Cardiac septum (tissue), 1 donor: ENCODE measurements around the gene ZAP70. TPM values are rescaled to one million over a fixed set of nuclear protein-coding genes. Genes with fewer than 3 reads are reported as not detected.

Source experiments
- DNase-seq: peaks from one replicate; pipeline ENCODE4 v3.0.0-alpha.2; 2020; ENCODE audit warnings: low spot score
- intact Hi-C: fragments of 100-400 bp; cut with DNase I; formaldehyde crosslinking; loops from one replicate; pipeline ENCODE4 v1.14.0; 2022
- total RNA-seq: library from RNA; stranded (reverse); fragmentation: NEBNext Ultra II Directional; extraction: Animal tissue kit (Norgen Biotek cat#: 25700); gene quantifications from one replicate; pipeline ENCODE4 v1.2.1, GENCODE V29; 2021
- donor health status: DM: no; HTN: no; CAD: no.

ZAP70 gene
- total RNA-seq, 1 donor from 2014 or later, result 1.2 TPM

DNA sequence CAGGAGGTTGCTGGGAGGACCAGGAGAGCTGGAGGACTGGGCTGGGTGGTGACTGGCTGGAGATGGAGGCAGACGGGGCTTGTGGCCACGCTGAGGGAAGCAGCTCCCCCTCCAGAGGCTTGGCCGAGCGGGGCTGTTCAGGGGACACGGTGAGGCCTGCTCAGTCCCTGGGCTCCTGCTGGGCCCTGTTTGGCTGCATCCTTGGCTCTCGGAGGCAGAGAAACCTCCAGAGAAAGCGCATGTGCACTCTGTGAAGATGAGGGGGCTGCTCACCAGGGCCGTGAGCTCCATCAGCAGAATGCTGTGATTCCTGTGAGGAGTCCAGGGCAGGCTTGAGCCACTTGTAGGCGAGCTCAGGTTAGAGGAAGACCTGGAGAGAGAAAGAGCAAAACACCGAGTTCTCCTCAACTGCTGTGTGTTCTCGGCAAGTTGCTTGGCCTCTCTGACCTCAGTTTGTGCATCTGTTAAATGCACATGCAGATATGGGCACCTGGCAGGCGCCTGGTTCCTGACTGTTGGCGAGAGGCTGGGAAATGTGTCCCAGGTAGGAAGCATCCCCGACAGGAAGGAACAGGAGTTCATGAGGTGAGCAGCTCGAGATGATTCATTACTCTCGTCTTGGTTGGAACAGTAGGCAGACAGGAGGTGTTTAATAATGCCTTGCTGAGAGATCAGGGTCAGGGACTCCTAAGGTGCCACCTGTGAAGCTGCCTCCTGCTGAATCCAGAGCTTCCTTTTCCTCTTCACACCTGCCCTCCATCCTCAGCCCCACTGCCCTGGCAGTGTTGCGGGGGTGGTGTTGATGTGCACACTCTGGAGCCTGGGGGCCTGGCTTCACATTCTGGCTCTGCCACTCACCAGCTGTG, 941 bp downstream of the ZAP70 start:
- peak; percentile 58 for DNase-seq
- intact Hi-C loops, result no loop called here

DNA sequence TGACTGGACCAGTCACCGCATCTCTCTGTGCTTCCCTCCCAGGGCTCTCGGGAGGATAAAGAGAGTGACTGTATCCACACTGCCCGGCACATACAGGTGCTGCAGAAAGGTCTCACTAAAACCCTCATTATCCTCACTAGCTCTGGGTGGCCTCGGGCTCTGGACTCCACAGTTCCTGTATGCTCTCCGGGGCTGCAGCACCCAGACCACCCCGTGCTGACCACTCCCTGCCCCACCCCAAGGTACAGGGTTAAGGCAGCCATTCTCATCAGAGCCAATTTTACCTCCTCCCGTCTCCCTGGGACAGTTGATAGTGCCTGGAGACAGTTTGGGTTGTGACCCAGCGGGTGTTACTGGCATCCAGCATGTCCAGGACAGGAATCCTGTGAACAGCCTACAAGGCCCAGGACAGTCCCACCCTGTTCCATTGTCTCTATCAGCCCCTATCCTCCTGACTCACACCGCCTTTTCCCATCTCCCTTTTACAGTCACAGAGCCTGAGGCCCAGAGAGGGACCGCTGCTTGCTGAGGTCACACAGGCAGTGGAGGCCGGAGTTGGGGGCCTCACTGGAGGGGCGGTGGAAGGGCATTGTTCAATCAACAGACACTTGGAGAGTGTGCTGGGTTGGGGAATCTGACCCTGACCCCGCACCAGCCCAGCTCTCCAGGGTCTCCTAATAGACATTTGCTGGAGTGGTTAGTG, 1.7 kb downstream of the ZAP70 start:
- intact Hi-C loops, result no loop called here
- peak; percentile 56 for DNase-seq

DNA sequence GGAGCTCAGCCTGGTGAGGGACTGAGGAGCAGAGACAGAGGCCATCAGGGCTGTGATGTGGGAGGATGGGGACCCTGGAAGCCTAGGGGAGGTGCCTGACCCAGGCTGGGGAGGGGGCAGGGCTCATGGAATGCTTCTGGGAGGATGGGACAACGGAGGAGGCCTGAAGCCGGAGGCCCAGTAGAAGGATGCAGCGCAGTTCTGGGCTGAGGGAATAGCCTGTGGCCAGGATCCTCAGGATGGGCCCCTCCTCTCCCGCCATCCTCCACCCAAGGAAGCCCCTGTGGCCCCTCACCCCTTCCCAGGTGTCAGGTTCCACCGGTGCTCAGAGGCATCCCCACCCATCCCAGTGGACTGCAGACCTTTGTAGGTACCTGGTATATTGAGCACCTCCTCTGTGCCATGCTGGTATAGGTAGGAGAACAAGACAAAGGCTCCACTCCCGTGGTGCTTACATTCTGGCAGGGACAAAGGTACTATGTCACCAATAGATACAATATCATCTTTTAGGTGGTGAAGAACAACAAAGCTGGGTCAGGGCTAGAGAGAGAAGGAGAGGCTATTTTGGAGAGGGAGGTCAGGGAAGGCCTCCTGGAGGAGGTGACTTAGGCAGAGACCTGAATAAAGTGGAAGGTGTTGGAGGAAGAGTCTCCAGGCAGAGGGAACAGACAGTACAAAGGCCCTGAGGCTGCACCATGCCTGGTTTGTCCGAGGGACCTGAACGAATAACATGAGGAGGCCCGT, 2.7 kb downstream of the ZAP70 start:
- intact Hi-C loops, result no loop called here

DNA sequence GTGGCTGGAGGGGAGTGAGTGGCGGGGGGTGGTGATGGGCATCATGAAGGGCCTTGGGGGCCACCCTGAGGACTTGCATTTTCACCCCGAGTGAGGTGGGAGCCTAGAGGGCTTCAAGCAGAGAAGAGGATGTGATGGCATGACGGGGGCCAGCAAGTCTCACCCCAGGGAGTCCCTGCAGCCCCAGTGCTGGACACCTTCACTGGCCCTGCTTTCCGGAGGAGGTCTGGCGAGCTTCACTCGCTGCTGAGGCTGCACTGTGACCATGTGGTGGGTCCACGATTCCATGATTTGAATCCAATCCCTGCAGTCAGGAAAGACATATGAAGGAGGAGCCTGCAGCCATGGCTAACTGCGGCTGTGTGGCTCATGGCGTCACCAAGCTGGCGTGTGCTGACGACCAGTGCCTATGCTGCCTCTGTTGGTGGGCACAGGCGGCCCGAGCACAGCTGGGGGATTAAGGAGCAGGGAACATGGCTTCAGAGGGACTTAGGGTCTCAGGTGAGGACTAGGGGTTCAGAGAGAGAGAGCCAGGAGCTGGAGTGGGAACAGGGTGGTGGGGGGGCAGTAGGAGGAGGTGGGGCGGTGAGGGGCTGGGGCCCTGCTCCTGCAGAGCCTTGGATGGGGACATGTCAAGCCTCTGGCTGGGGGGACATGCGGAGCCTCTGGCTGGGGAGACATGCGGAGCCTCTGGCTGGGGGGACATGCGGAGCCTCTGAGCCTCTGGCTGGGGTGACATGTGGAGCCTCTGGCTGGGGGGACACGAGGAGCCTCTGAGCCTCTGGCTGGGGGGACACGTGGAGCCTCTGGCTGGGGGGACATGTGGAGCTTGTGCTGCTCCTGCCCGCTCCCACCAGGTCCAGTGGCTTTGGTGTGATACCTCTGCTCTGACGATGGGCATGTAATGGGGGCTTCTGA, 3.6 kb downstream of the ZAP70 start:
- intact Hi-C loops, result no loop called here
- DNase-seq, result peak; percentile 54

More for the DNA sequence above, 2.7 kb downstream of the ZAP70 start:
- peak; percentile 66 for DNase-seq

DNA sequence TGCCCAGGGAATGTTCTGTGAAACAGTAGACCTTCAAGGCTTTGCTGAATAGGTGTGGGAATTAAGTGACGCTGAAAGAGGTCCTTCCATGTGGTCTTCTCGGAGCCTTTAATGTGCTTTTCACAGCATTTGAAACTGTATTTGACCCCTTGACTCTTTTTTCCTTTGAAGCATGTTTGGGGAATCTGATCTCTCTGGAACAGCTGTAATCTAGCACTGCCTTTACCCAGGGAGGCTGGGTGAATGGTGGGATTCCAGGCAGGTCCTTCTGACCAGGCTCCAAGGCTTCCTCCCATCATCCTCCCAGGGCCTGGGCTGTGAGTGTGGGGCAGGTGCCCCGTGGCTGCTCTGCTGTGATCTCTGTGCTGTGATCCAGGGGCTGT, 4.2 kb downstream of the ZAP70 start:
- intact Hi-C loops, result no loop called here
- DNase-seq, result no peak

DNA sequence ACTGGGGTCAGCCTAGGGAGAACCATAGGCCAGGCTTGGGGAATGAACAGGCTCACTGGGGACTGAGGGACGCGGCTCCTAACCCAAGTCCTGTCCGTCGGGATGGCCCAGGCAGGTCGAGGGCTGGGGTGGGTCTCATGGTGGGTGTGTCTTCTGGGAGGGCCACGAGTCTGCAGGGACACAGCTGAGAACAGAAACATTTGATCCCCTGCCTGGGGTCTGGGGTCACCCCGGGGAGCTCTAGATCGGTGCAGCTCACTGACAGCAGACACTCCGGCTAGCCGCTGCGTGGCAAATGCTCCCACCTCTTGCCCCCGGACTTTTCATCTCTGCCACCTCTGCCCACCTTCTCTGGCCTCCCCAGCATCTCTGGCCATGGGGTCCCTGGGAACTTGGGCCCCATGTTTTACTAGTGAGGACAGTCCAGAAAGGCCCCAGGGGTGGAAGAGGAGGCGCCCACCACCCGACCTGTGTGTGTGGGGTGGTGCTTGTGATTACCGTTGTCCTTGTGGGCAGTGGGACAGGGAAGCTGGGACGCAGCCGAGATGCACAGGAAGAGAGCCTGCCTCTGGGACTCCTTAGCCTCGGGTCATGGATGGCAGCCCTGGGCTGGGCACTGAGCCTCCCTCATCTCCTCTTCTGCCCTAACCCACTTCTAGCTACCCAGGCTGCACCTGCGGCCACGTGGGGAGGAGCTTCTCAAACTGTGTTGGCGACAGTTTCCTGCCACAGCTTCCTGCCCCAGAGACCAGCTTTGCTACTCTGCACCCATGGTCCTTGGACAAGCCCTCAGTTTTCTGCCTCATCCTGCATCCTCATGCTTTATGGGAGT, 4.9 kb downstream of the ZAP70 start:
- intact Hi-C loops, result no loop called here
- no peak for DNase-seq

DNA sequence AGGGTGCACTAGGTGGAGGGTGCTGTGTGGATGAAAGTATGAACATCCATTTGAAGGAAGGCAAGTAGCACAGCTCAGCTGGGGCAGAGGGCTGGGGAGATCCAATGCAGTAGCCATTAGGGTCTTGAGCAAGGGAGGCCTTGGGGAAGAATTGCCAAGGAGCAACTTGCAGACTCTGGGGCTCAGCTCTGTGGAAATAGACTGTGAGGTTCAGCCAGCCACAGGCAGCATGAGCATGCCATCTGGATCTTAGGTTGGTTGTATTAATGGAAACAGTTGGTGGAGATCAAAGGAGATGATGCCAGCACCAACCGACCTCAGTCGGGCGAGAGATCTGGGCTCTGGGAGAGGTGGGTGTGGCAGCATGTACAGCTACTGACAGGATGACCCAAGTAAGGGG, 5.6 kb downstream of the ZAP70 start:
- DNase-seq, result no peak
- intact Hi-C loops, result no loop called here

DNA sequence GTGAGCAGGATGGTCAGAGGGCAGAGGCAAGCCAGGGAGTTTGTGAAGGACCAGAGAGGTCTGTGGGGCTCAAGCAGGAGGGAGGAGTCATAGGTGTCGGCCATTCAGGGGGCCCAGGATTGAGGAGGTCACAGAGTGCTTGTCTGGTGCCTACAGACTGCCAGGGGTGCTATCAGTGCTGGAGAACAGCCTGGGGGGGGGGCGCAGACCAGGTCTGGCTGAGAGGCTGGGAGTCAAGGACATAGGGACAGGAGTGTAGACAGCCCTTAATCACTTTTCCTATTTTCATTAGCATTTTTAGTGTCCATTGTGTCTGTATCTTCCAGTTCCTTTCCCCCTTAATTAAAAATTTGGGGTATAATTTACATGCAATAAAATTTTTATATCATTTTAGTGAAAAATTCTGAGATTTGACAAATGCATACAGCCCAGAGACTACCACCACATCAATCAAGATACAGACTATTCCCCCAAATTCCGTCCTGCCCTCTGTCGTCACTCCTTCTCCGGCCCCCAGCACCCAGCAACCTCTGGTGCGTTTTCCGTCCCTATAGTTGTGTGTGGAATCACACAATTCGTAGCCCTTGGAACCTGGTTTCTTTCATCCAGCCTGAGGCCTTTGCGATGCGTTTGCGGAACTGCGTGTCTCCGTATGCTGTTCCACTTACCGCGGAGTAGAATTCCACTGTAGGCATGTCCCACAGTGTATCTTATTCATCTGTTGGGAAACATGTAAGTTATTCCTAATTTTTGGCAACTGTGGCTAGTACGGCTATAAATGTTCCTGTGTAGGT, 6.2 kb downstream of the ZAP70 start:
- no peak for DNase-seq
- intact Hi-C loops, result no loop called here

DNA sequence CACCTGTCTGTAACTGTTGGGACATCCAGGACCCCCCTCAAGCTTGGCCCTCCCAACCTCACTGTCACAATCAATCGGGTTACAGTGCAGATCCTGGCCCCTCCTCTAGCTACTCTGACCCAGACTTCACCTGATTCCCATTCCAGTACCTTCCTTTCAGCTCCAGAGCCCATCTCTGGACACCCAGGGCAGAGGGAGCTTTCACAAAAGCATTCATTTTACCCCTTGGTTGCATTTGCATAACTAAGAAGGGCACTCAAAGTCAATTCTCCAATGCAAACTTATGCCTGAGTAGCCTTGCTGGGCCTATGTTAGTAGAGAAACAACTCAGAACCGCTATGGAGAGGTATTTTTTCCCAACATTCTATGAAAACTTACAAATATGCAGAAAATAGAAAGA, 7.4 kb downstream of the ZAP70 start:
- DNase-seq, result no peak
- intact Hi-C loops, result no loop called here

DNA sequence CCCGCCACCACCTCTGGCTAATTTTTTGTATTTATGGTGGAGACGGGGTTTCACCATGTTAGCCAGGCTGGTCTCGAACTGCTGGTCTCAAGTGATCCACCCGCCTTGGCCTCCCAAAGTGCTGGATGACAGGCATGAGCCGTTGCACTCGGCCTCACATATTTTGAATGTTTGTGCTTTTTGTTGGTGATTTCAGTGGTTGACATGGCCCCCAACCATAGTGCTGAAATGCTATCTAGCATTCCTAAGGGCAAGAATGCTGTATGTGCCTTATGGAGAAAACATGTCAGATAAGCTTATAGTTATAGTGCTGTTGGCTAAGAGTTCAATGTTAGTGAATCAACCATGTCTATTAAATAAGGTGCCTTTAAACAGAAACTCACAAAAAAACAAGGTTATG, 8.9 kb downstream of the ZAP70 start:
- intact Hi-C loops, result no loop called here
- DNase-seq, result no peak

DNA sequence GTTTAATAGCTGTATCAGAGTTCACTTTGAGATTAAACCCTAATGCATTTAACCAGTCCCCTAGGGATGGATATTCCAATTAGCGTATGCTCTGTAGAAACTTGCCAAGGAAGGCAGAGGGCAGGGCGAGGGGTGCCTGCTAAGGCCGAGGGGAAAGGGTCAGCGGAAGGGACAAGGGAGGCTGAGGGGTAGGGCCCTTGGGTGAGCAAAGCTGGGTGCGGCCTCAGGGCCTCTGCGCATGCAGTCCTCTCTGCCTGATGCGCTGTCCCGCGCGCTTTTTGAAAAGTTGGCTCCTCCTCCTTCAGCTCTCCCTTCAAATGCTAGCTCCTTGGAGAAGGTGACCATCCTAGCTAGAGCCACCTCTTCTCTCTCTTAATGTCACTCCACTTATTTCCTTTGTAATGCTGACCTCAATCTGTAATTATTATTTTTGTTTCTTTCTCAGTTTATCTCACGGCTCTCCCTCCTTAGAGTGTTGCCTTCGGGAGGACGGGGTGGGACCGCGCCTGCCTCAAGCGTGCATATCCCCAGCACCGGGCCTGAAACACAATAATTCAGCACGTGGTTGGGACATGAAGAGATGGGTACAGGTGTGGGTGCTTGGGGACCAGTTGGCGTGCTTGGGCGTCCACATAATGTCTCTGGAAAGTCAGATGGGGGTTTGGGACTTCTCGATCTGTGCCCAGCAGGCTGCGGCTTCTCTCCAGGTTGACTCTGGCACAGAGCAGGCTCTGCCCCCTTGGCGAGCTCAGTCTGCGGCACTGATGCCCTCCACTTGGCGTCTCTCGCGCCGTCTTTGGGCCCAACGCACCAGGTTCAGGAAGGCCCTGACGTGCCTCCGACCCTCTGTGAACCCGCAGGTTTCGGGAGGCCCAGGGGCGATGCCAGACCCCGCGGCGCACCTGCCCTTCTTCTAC, 10.0 kb downstream of the ZAP70 start:
- intact Hi-C loops, result no loop called here
- DNase-seq, result no peak

DNA sequence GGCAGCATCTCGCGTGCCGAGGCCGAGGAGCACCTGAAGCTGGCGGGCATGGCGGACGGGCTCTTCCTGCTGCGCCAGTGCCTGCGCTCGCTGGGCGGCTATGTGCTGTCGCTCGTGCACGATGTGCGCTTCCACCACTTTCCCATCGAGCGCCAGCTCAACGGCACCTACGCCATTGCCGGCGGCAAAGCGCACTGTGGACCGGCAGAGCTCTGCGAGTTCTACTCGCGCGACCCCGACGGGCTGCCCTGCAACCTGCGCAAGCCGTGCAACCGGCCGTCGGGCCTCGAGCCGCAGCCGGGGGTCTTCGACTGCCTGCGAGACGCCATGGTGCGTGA, 10.7 kb downstream of the ZAP70 start:
- DNase-seq, result no peak
- intact Hi-C loops, result no loop called here

DNA sequence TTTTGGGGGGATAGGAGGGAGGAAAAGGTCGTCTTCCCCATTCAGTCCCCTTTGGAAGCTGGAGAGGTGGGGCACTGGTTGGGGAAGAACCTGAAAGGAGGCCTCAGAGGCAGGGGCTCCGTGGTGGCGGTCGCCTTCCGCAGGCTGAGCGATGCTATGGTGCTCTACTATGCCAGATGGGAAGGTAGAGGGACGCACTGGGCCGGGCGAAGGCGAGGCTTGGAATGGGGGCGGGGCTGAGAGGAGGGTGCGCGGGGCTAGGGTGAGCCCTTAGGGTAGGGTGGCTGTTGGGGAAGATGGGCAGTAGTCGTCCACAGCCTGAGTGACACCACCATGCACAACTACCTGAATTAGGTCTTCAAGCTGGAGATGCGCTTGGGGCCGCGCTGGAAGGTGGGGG, 11.1 kb downstream of the ZAP70 start:
- DNase-seq, result no peak
- intact Hi-C loops, result no loop called here

DNA sequence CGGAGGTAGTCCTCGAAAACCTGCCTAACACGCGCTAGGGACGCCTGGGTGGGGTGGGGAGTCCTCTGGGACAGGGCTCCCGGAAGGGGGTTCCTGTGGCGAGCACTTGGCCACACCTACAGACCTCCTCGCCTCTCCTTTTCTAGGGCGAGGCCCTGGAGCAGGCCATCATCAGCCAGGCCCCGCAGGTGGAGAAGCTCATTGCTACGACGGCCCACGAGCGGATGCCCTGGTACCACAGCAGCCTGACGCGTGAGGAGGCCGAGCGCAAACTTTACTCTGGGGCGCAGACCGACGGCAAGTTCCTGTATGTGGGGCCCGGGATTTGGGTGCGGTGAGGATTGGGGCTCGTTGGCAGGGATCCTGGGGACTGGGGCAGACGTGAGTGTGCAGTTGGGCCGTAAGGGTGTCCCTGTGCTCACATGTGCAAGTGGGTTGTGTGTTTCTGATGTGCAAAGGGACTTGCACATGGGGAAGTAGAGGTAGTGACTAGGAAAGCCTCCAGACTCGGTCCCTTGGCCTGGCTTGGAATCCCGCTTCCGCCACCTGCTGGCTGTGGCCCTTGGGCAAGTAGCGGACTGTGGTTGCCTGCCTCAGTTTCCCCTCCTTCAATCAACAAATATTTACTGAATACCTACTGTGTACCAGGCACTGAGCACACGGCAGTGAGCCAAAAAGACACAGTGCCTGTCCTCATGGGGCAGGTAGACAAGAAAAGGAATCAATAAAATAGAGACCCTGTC, 11.7 kb downstream of the ZAP70 start:
- intact Hi-C loops, result no loop called here
- no peak for DNase-seq

DNA sequence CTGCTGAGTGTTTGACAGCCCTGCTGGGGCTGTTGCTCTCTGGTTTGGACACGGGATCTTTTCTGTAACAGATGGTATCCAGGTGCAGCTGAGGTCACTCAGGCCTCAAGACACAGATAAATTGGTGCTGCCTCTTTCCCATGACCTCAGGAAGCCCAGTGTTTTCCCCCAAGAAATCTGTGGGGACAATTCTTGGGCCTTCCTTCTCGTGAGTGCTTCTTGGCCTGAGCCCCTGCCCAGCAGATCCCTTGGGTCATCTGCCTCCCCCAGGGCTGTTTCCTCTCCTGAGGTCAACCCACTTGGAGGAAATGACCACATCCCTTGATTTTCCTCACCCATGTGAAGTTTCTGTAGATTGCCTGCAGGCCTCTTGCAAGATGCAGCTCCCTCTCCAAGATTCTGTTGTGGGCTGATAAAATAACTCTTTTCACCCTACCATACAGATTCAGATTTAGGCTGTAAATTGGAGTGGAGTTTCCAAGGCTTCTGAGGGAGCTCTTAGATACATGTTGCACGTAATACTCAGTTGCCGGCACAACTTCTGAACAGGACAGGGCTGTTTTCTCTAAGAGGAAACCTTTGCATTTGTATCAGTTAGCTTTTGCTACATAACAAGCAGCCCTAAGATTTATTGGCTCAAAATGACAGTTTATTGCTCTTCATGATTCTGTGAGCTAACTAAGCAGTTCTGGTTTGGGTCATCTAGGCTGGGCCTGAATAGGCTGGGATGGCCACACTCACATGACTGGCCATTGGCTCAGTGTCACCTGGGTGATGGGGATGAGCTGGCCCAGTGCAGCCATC, 13.1 kb downstream of the ZAP70 start:
- intact Hi-C loops, result no loop called here
- no peak for DNase-seq
